Urinary bladder (tissue), 4 donors: ENCODE data around the gene IRF2. TPM values are rescaled to one million over a fixed set of nuclear protein-coding genes. Genes with fewer than 3 reads are reported as not detected.

Source experiments
- DNase-seq: peaks from one replicate; pipeline ENCODE4 v3.0.0-alpha.2; 2015; ENCODE audit errors: extremely low spot score
- H3K27ac ChIP-seq: one replicate; pipeline ENCODE4 v1.5.1; 2013; ENCODE audit warnings: low read depth, mild to moderate bottlenecking, moderate library complexity
- H3K36me3 ChIP-seq: one replicate; pipeline ENCODE4 v1.6.1; 2013; ENCODE audit warnings: mild to moderate bottlenecking, moderate library complexity; ENCODE audit not compliant: insufficient read depth
- H3K4me1 ChIP-seq: one replicate; pipeline ENCODE4 v1.6.1; 2013; ENCODE audit warnings: mild to moderate bottlenecking, moderate library complexity; ENCODE audit not compliant: insufficient read depth
- H3K4me3 ChIP-seq: one replicate; pipeline ENCODE4 v1.5.1; 2013; ENCODE audit warnings: low read depth, low read length
- WGBS: extraction: QIAGEN DNeasy Blood & Tissue Kit; methylation state at CpG from one replicate; pipeline ENCODE4 v1.1.7; 2013; 5-methylcytosine and 5-hydroxymethylcytosine counted together
- polyA plus RNA-seq: library from polyadenylated mRNA; stranded (reverse); fragments of 200-250 nt; gene quantifications from one replicate; pipeline ENCODE4 v1.2.3, GENCODE V29; 2013
- total RNA-seq: library from RNA; depleted of rRNA; stranded (reverse); fragments of >200 nt; gene quantifications from one replicate; pipeline ENCODE4 v1.2.3, GENCODE V29; 2014
- donor health status: healthy with polysubstance abuse.
- donor health status: healthy.

Gene IRF2
- total and polyA plus RNA-seq, 2 donors = 35.6 to 39.5 TPM

DNA sequence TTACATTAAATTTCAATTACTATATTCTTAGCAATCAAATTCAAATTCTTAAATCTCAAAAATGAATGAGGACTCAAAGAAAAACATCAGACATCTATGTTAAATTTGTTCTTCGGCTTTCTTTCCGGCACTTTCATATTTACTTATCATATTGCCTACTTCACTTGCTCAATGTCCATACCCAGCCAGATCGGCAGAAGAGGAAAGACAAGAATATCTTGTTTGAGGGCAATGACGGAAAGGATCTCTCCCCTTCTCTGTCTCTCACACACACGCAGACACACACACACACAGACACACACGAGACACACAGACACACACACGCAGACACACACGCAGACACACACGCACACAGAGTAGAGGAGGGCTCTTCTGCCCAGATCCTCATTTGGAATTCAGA lies 13.2 kb upstream of the IRF2 start:
- DNase-seq = peak; percentile 15
- Histone ChIP-seq H3K4me3 (no peak overlapping the region), H3K4me1 (no peaks in the 10 kb centered on the region), H3K36me3 (no peaks in the 10 kb centered on the region), H3K27ac (no peak overlapping the region)
- WGBS = 86% methylated on average over 9 of the region's 9 CpGs

DNA sequence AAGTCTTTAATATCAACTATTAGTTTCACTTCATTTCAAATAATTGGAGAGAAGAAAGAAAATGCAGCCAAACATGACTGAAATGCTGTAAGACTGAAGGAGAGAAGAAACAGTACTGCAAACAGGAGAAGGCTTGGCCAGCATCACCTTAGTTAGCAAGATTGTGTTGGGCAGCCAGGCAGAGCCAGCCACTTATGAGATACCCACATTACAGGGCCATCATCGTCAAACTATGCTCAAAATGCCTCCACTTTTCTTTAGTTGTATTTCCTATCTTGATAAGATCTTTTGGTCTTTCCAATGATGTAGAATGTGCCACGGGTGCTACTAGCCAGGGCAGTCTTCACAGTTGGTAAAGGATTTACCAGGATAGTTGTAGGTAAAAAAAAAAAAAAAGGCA lies 10.9 kb upstream of the IRF2 start:
- H3K27ac ChIP-seq = no peak overlapping the region
- WGBS = 77% methylated on average over 2 of the region's 2 CpGs
- H3K36me3 ChIP-seq = no peaks in the 10 kb centered on the region
- no peak overlapping the region for H3K4me3 ChIP-seq
- no peak for DNase-seq
- no peaks in the 10 kb centered on the region for H3K4me1 ChIP-seq

DNA sequence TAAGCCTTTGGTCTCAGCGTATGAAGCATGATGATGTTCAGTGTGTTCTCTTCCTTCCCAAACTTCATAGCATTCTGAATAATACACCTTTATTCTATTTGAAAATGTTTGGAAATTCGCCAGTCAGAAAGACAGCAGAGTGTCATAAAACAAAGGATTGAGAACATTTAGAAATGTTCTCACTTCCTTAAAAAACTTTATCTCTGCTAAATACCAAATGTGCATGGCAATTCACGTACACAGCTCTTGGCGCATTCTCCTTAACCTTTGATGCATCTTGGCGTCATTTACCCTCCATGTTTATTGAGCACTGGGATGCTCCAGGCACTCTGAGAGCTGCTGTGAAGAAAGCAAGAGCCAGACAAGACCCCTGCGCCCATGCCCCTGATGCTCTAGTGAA lies 7.2 kb upstream of the IRF2 start:
- Histone ChIP-seq H3K4me3 (no peak overlapping the region), H3K27ac (no peak overlapping the region), H3K4me1 (peaks cover 3% of the 10 kb centered on the region), H3K36me3 (no peaks in the 10 kb centered on the region)
- WGBS = 92% methylated on average over 6 of the region's 6 CpGs
- no peak for DNase-seq

DNA sequence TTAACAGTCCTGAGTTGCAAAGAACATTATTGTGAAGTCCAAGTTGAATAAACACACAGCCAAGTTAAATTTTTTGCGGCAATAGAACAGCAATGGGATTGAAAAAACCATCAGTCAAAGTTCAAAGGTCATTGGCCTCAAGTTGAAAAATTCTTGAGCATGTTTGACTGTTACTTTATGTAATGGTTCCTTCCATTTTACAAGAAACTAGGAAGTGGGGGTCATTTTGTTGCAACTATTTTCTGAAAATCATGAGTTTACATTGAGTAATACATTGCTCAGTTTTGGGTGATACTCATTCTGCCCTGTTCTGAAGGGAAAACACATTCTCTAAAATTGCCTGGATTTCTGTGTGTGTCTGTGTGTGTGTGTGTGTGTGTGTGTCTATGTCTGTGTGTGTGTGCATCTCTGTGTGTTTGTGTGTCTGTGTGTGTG lies 5.2 kb upstream of the IRF2 start:
- Histone ChIP-seq H3K4me1 (peaks cover 3% of the 10 kb centered on the region), H3K27ac (no peak overlapping the region), H3K36me3 (no peaks in the 10 kb centered on the region), H3K4me3 (no peak overlapping the region)
- 89% methylated on average over 1 of the region's 1 CpG for WGBS
- no peak for DNase-seq

DNA sequence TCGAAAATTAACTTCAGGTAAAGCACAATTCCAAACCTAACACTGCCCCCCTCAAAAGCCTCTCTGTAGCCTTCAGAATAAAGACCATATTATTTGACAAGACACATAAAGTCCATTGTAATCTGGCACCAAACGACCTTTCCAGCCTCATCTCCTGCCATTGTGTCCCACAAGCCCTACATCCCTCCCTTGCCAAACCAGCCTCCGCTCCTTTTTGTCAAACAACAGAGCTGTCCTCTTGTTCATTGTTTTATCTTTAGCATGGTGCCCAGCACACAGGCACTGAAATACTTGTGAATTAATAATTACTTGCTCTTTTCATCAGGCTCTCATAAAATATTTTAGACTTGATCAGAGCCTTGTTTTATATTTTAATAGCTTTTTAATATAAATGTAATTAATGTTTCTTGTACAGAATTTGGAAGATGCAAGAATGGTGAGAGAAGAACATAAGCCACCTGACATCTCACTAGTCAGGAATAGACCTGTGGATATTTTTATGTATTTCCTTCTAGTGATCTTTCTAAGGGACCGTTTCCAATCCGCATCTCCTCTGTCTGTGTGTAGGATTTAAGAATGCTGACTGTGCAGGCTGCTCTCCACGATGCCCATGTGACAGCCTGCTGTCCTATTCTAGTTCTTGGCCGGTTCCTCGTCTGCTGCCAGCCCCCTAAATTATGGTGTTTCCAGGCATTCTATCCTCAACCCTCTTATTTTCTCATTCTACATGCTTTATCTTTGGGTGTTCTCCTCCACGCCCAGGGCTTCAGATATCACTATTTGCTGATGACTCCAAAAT lies 3.0 kb upstream of the IRF2 start:
- Histone ChIP-seq H3K4me1 (peaks cover 3% of the 10 kb centered on the region), H3K36me3 (no peaks in the 10 kb centered on the region), H3K4me3 (no peak overlapping the region), H3K27ac (no peak overlapping the region)
- DNase-seq = no peak
- 46% methylated on average over 9 of the region's 9 CpGs for WGBS

DNA sequence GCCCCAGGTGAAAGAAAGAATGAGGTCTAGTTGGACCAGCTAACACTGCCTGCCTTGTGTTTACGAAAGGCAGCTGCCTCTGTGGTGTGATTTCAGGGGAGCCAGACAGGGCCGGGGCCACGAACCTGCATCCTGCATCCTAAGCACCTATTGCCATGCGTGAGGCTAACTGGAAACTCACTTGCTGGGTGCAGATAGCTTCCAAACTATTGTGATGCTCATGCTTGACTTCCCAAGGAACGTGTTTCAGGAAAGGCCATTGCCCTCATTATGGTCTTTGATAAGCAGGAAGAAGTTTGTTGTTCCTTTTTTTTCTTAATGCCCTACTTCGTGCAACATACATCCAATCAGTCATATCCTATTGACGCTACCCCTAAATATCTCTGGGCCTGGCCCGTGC lies 2.3 kb upstream of the IRF2 start:
- 83% methylated on average over 8 of the region's 8 CpGs for WGBS
- Histone ChIP-seq H3K4me1 (peaks cover 3% of the 10 kb centered on the region), H3K27ac (no peak overlapping the region), H3K36me3 (no peaks in the 10 kb centered on the region), H3K4me3 (no peak overlapping the region)
- DNase-seq = no peak

DNA sequence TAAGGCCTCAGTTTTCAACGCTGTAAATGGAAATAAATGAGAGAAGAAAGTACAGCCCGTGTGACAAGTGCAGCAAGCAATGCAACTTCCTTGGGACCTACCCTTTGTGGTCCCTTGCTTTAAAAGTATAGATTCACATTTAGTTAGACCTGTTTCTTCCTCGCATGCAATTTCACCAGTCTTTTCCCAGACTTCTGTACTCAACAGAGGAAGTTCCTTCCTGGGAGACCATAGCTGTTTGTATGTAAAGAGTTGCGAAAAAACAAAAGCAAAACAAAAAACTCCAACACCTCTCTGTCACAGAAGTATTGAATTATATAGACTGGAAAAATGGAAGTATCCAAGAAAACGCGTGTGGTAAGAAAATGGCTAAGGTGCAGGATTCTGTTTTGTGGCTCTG lies 1.1 kb upstream of the IRF2 start:
- Histone ChIP-seq H3K36me3 (no peaks in the 10 kb centered on the region), H3K4me1 (peaks cover 3% of the 10 kb centered on the region), H3K4me3 (peak overlapping the region; percentile 93), H3K27ac (peak overlapping the region; percentile 99)
- WGBS = 55% methylated on average over 6 of the region's 6 CpGs
- no peak for DNase-seq

DNA sequence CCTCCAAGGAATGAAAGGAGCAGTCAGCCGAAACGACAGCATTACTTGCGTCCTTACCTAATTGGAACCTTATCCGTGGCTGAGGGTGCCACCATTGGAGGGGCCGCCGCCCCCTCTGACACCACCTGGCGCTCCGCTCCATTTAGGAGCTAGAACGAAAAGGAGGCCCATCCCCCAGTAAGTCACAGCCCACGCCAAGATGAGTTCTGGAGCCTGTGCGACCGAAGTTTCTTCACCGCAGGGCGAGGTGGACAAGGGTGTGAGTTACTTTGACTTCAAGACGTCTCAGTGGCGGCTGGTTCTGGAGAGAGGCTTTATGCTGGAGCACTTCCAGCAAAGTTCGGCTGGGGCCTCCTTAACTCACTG lies 729 bp upstream of the IRF2 start:
- Histone ChIP-seq H3K4me3 (peak overlapping the region; percentile 93), H3K27ac (peak overlapping the region; percentile 99), H3K36me3 (no peaks in the 10 kb centered on the region), H3K4me1 (peaks cover 3% of the 10 kb centered on the region)
- DNase-seq = peak; percentile 36
- WGBS = under 1% methylated on average over 17 of the region's 17 CpGs

DNA sequence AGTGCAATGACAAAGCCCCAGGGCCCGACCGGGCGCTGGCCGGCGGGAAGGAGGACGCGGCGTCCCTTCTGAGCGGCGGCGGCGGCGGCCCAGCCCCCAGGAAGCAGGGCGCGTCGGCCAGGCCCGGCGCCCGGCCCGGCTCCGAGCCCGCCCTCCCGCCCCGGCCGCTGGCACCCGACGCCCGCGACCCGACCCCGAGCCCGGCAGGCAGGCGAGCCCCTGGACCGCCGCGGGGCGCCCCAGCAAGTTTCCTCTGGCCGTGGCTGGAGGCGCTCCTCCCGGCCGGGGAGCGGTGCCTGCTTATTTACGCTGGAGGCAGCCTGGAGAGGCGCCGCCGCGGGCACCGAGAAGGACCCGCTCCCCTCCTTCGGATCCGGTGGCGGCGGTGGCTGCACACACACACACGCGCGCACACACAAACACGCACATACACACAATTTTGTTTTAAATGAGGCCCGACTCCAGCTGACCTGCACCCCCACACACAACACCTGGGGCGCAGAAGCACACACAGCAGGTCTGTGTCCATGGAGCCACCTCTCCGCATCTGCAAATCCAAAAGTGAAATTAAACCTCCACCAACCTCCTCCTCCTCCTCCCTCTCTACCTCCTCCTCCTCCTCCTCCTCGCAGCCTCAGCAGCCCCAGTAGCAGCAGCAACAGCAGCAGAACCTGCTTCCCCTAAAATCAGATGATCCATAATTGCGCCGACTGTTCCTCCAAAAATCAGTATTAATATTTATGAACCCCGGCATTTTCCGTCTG lies 669 bp downstream of the IRF2 start:
- peak overlapping the region; percentile 99 for H3K4me3 ChIP-seq
- peaks cover 3% of the 10 kb centered on the region for H3K4me1 ChIP-seq
- under 1% methylated on average over 65 of the region's 65 CpGs for WGBS
- no peaks in the 10 kb centered on the region for H3K36me3 ChIP-seq
- H3K27ac ChIP-seq = peak overlapping the region; percentile 96
- no peak for DNase-seq

DNA sequence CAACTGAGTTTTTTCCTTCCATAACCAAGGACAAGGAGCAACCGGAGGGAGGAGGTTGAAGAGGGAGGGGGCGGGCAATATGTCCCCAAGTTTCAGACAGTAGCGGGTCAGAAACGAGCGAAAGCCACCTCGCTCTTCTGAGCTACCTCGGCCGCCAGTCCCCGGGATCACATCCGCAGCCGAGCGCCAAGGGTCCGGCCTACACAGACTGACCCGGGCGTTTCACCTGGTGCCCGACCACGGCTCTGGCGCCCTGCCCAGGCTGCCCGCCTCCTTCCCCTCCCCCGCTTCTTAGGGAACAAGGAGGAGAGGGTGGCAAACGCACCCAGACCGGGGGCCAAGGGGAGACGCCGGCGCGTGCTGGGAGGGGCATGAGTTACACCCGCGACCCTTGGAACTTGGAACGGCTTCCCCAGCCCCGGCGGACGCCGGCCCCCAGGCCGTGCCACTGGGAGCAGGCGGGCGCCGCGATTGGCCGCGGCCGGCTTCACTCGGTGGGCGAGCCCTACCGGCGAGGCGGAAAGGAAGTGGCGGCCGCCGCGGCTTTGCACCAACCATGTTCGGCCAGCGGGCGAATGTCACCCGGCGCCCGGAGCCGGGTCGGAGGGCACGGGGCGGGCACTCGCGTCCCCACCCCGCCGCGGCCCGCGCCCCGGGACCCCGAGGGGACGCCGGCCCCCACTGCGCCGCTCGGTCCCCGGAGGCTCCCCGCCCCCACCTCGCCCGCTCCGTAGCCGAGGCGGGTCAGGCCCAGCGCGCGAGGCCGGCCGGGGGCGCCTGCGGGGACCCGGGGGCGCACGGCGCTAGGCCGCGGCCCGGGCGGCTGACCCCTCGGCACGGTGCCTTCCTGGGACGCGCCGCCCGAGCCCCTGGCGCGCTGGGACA lies 1.5 kb downstream of the IRF2 start:
- peaks cover 3% of the 10 kb centered on the region for H3K4me1 ChIP-seq
- H3K4me3 ChIP-seq = peak overlapping the region; percentile 99
- under 1% methylated on average over 104 of the region's 104 CpGs for WGBS
- no peak for DNase-seq
- H3K36me3 ChIP-seq = no peaks in the 10 kb centered on the region
- peak overlapping the region; percentile 96 for H3K27ac ChIP-seq

DNA sequence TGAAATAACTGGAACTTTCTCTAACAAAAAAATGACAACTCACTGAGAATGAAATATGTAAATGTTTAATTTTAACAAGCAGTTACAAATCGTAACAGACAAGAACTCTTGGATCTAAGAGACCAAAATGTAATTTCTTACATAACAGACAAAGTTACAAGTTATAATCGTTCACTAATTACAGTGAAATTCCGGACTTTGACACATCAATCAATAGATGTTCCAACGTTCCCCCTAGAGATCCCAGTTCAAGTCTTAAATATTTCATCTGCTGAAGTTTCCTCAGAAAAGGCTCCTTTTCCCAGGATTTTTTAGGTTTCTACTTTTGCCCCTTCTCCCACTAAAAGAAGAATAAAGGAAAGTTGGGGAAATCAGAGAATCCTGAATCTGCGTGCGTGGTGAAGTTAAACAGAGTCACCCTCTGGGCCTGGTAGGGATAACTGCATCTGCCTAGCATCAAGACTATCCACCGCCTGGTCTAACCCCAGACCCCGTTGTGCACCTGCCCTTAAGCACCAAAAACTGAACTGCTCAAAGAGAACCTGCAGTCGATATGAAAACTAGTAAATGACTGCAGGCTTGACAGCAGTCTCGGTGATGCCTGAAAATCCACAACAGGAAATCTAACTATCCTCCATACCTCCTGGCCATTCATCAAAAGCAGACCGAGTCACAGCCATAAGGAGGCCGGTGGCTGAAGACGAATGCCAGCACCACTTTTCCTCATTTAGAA lies 2.3 kb downstream of the IRF2 start:
- Histone ChIP-seq H3K4me1 (peaks cover 2% of the 10 kb centered on the region), H3K27ac (peak overlapping the region; percentile 96), H3K36me3 (no peaks in the 10 kb centered on the region), H3K4me3 (peak overlapping the region; percentile 99)
- no peak for DNase-seq
- WGBS = 16% methylated on average over 13 of the region's 13 CpGs

DNA sequence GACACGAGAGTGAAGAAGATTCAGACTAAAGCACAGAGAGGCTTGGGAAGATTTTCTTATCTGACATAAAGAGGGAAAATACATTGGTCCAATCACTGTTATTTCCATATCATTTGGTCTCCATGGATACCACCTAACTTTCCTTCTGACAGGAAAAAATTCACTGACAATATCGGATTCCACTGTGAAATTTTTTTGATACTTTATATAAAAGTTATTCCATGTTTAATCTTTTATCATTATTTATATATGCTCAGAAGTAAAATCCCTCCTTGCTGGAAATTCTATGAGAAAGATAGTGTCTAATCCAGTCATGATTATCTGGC lies 3.6 kb downstream of the IRF2 start:
- no peak for DNase-seq
- Histone ChIP-seq H3K36me3 (peaks cover 1% of the 10 kb centered on the region), H3K4me1 (no peaks in the 10 kb centered on the region), H3K4me3 (no peak overlapping the region), H3K27ac (no peak overlapping the region)
- 56% methylated on average over 2 of the region's 2 CpGs for WGBS

DNA sequence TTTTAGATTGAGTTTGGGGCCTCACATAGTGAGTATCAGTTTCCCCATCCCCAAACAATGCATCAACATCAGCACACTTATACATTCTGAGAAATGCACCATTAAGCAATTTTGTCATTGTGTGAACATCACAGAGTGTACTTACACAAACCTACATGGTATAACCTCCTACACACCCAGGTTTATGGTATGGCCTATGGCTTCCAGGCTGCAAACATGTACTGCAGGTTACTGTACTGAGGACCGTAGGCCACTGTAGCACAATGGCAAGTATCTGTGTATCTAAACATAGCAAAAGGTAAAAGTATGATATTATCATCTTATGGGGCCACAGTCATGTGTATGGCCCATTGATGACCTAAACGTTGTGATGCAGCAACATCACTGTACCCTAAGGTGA lies 7.7 kb downstream of the IRF2 start:
- no peak overlapping the region for H3K27ac ChIP-seq
- H3K36me3 ChIP-seq = peaks cover 1% of the 10 kb centered on the region
- 91% methylated on average over 2 of the region's 2 CpGs for WGBS
- H3K4me1 ChIP-seq = no peaks in the 10 kb centered on the region
- H3K4me3 ChIP-seq = no peak overlapping the region
- DNase-seq = no peak
